H9 (cell line): ENCODE measurements around the gene PLK1. TPM values are rescaled to one million over a fixed set of nuclear protein-coding genes. Genes with fewer than 3 reads are reported as not detected.

Source experiments
- DNase-seq: peaks from one replicate; pipeline ENCODE4 v3.0.0-alpha.2; 2017
- H2AFZ ChIP-seq: one replicate; pipeline ENCODE4 v1.6.1; 2013; ENCODE audit warnings: mild to moderate bottlenecking, low read length, control low read depth, moderate library complexity
- H2AK5ac ChIP-seq: 2 replicates; pipeline ENCODE4 v1.6.1; 2013; ENCODE audit warnings: low read length, control low read depth, mixed read lengths; ENCODE audit not compliant: insufficient read length
- H2BK120ac ChIP-seq: one replicate; pipeline ENCODE4 v1.6.1; 2013; ENCODE audit warnings: low read depth, mild to moderate bottlenecking, low read length, control low read depth, inconsistent platforms; ENCODE audit not compliant: poor library complexity, severe bottlenecking
- H2BK12ac ChIP-seq: 2 replicates; pipeline ENCODE4 v1.6.1; 2013; ENCODE audit warnings: low read length, control low read depth, mixed read lengths, low read depth; ENCODE audit not compliant: insufficient read length
- H2BK15ac ChIP-seq: 2 replicates; pipeline ENCODE4 v1.6.1; 2013; ENCODE audit warnings: low read depth, low read length, control low read depth
- H2BK20ac ChIP-seq: one replicate; pipeline ENCODE4 v1.6.1; 2013; ENCODE audit warnings: low read depth, mild to moderate bottlenecking, low read length, control low read depth, inconsistent platforms; ENCODE audit not compliant: poor library complexity, severe bottlenecking
- H2BK5ac ChIP-seq: 2 replicates; pipeline ENCODE4 v1.6.1; 2013; ENCODE audit warnings: low read length, control low read depth, mixed read lengths; ENCODE audit not compliant: insufficient read length
- H3K14ac ChIP-seq: 2 replicates; pipeline ENCODE4 v1.6.1; 2013; ENCODE audit warnings: low read length, control low read depth; ENCODE audit not compliant: insufficient read depth
- H3K18ac ChIP-seq: 2 replicates; pipeline ENCODE4 v1.6.1; 2013; ENCODE audit warnings: low read depth, mild to moderate bottlenecking, mixed read lengths, low read length, control low read depth; ENCODE audit not compliant: insufficient read length
- H3K23ac ChIP-seq: 2 replicates; pipeline ENCODE4 v1.6.1; 2013; ENCODE audit warnings: low read length, control low read depth, mixed read lengths, low read depth; ENCODE audit not compliant: insufficient read length
- H3K23me2 ChIP-seq: 2 replicates; pipeline ENCODE4 v1.6.1; 2013; ENCODE audit warnings: low read depth, mild to moderate bottlenecking, mixed read lengths, low read length, control low read depth; ENCODE audit not compliant: insufficient read length, poor library complexity, severe bottlenecking
- H3K27ac ChIP-seq: 2 replicates; pipeline ENCODE4 v1.5.1; 2013; ENCODE audit warnings: low read length, control low read depth, mixed read lengths, low read depth; ENCODE audit not compliant: insufficient read length
- H3K27me3 ChIP-seq: 2 replicates; pipeline ENCODE4 v1.6.1; 2013; ENCODE audit warnings: low read length, control low read depth, inconsistent platforms; ENCODE audit not compliant: insufficient read depth
- H3K4ac ChIP-seq: 2 replicates; pipeline ENCODE4 v1.6.1; 2013; ENCODE audit warnings: low read depth, mild to moderate bottlenecking, control low read depth, inconsistent platforms, low read length, moderate library complexity
- H3K4me1 ChIP-seq: 2 replicates; pipeline ENCODE4 v1.6.1; 2013; ENCODE audit warnings: low read length, control low read depth, inconsistent platforms; ENCODE audit not compliant: insufficient read depth
- H3K4me2 ChIP-seq: 2 replicates; pipeline ENCODE4 v1.6.1; 2013; ENCODE audit warnings: low read length, control low read depth, mixed read lengths; ENCODE audit not compliant: insufficient read length, insufficient read depth
- H3K56ac ChIP-seq: 2 replicates; pipeline ENCODE4 v1.6.1; 2013; ENCODE audit warnings: low read depth, mild to moderate bottlenecking, mixed read lengths, low read length, control low read depth; ENCODE audit not compliant: insufficient read length
- H3K79me1 ChIP-seq: 2 replicates; pipeline ENCODE4 v1.6.1; 2013; ENCODE audit warnings: low read depth, mild to moderate bottlenecking, moderate library complexity, low read length, control low read depth, inconsistent platforms; ENCODE audit not compliant: insufficient read depth, poor library complexity, severe bottlenecking
- H3K79me2 ChIP-seq: 2 replicates; pipeline ENCODE4 v1.6.1; 2013; ENCODE audit warnings: low read length, control low read depth, inconsistent platforms; ENCODE audit not compliant: insufficient read depth
- H3K9ac ChIP-seq: 2 replicates; pipeline ENCODE4 v1.6.1; 2013; ENCODE audit warnings: low read length, control low read depth, mixed read lengths; ENCODE audit not compliant: insufficient read length; ENCODE audit errors: extremely low read depth
- H3K9me3 ChIP-seq: one replicate; pipeline ENCODE4 v1.6.1; 2013; ENCODE audit warnings: low read depth, low read length, inconsistent platforms; ENCODE audit not compliant: control insufficient read depth
- H3T11ph ChIP-seq: one replicate; pipeline ENCODE4 v1.6.1; 2013; ENCODE audit warnings: mild to moderate bottlenecking, low read length, control low read depth, inconsistent platforms
- H4K20me1 ChIP-seq: one replicate; pipeline ENCODE4 v1.6.1; 2013; ENCODE audit not compliant: control insufficient read depth, insufficient read length, insufficient read depth
- H4K5ac ChIP-seq: 2 replicates; pipeline ENCODE4 v1.6.1; 2013; ENCODE audit warnings: low read depth, mild to moderate bottlenecking, mixed read lengths, low read length, control low read depth; ENCODE audit not compliant: insufficient read length
- H4K8ac ChIP-seq: replicated peaks from 2 replicates; pipeline ENCODE4 v1.6.1; 2013; ENCODE audit warnings: low read length, control low read depth, mixed read lengths, low read depth; ENCODE audit not compliant: insufficient read length
- H4K91ac ChIP-seq: 2 replicates; pipeline ENCODE4 v1.6.1; 2013; ENCODE audit warnings: low read depth, mild to moderate bottlenecking, moderate library complexity, mixed read lengths, low read length, control low read depth; ENCODE audit not compliant: insufficient read length
- H3K27ac Mint-ChIP-seq, 3 experiments: 2 replicates in 2 of 3; 3 replicates in 1 of 3; pipeline ENCODE4 v1.8.0; 2020 to 2021; ENCODE audit warnings: mixed read lengths in 3 of 3, mild to moderate bottlenecking in 1 of 3, moderate library complexity in 1 of 3
- H3K27me3 Mint-ChIP-seq: 2 replicates; pipeline ENCODE4 v1.8.0; 2021; ENCODE audit warnings: low read depth, mild to moderate bottlenecking, moderate library complexity, mixed read lengths
- H3K36me3 Mint-ChIP-seq, 3 experiments: 2 replicates in 2 of 3; 3 replicates in 1 of 3; pipeline ENCODE4 v1.8.0; 2020 to 2021; ENCODE audit warnings: low read depth in 3 of 3, mixed read lengths in 3 of 3; ENCODE audit not compliant: insufficient read depth in 1 of 3
- H3K4me1 Mint-ChIP-seq, 2 experiments: 2 replicates each; pipeline ENCODE4 v1.8.0; 2020; ENCODE audit warnings: mixed read lengths in 2 of 2
- H3K4me3 Mint-ChIP-seq, 2 experiments: 2 replicates in 1 of 2; 3 replicates in 1 of 2; pipeline ENCODE4 v1.8.0; 2020 to 2021; ENCODE audit warnings: mild to moderate bottlenecking in 2 of 2, mixed read lengths in 2 of 2, moderate library complexity in 1 of 2
- H3K9me3 Mint-ChIP-seq, 2 experiments: 2 replicates in 1 of 2; 3 replicates in 1 of 2; pipeline ENCODE4 v1.8.0; 2020; ENCODE audit warnings: mild to moderate bottlenecking in 2 of 2, mixed read lengths in 2 of 2, moderate library complexity in 1 of 2
- CTCF ChIP-seq: fragments of 200-600 bp; sonication (generic); conservative IDR thresholded peaks from 3 replicates; pipeline ENCODE4 v1.8.0; 2021; ENCODE audit warnings: antibody characterized with exemption, mild to moderate bottlenecking
- WGBS: extraction: QIAGEN DNeasy Blood & Tissue Kit; methylation state at CpG from one replicate; pipeline ENCODE4 v1.1.7; 2013; ENCODE audit warnings: missing lambda C conversion rate, low lambda C conversion rate, mixed read lengths; ENCODE audit not compliant: insufficient read length; ENCODE audit errors: extremely low coverage; 5-methylcytosine and 5-hydroxymethylcytosine counted together
- total RNA-seq: library from RNA; stranded (reverse); gene quantifications from 2 replicates; pipeline ENCODE4 v1.2.1, GENCODE V29; 2021

Gene PLK1
- total RNA-seq, 1 experiment from 2014 or later = 140 TPM

DNA sequence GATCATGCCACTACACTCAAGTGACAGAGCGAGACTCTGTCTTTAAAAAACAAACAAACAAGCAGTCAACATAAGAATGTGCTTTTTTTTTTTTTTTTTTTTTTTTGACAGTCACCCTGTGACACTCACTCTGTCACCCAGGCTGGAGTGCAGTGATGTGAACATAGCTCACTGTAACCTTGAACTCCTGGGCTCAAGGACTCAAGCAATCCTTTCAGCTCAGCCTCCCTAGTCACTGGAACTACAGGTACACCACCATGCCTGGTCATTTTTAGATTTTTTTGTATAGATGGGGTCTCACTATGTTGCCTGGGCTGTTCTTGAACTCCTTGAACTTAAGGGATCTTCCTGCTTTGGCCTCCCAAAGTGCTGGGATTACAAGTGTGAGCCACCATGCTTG is 60.8 kb downstream of the PLK1 start:
- no peak overlapping the region for H3K4me2 ChIP-seq
- no peak for DNase-seq
- H3K4me1 ChIP-seq = no peaks in the 10 kb centered on the region; the same call in 1 of the 2 replicates
- no peak overlapping the region for H3K56ac ChIP-seq
- H3K79me2 ChIP-seq = no peaks in the 10 kb centered on the region
- no peak overlapping the region for H3K4me3 Mint-ChIP-seq
- no peak overlapping the region for H2AK5ac ChIP-seq
- H3K79me1 ChIP-seq = no peaks in the 10 kb centered on the region
- no peak overlapping the region for H2AFZ ChIP-seq
- no peak overlapping the region for H3K27ac ChIP-seq
- peaks cover 10% of the 10 kb centered on the region for H3K27me3 Mint-ChIP-seq
- no peak overlapping the region for H3T11ph ChIP-seq
- H3K27ac Mint-ChIP-seq = no peak overlapping the region
- H3K4ac ChIP-seq = no peak overlapping the region
- H2BK12ac ChIP-seq = no peak overlapping the region
- no peak overlapping the region for H2BK20ac ChIP-seq
- no peak for TF ChIP-seq CTCF
- no peak overlapping the region for H2BK5ac ChIP-seq
- no peaks in the 10 kb centered on the region for H3K27me3 ChIP-seq
- no peak overlapping the region for H4K5ac ChIP-seq
- H2BK15ac ChIP-seq = no peak overlapping the region
- H3K23ac ChIP-seq = no peak overlapping the region
- H3K9me3 Mint-ChIP-seq = no peaks in the 10 kb centered on the region
- no peak overlapping the region for H4K8ac ChIP-seq
- H3K9ac ChIP-seq = no peak overlapping the region
- no peak overlapping the region for H3K14ac ChIP-seq
- H3K9me3 ChIP-seq = no peaks in the 10 kb centered on the region
- H3K23me2 ChIP-seq = no peaks in the 10 kb centered on the region
- no peak overlapping the region for H4K91ac ChIP-seq
- H2BK120ac ChIP-seq = no peak overlapping the region
- peaks cover 5 to 9% of the 10 kb centered on the region in 2 experiments; a peak in 2 of 4 replicates for H3K4me1 Mint-ChIP-seq
- no peaks in the 10 kb centered on the region for H4K20me1 ChIP-seq
- no peak overlapping the region for H3K18ac ChIP-seq
- no CpG with 5 or more reads among the region's 1 CpG for WGBS
- H3K36me3 Mint-ChIP-seq = no peaks in the 10 kb centered on the region

Other genes starting within 250 kb of the PLK1 start
- 17.5 and 17.9 TPM in 2 replicates for gene COG7, start 225.7 kb upstream of the PLK1 start, total RNA-seq
- 143 TPM in 2 replicates for gene GGA2, start 168.4 kb upstream of the PLK1 start, total RNA-seq
- 50.1 and 51.9 TPM in 2 replicates for gene EARS2, start 121.5 kb upstream of the PLK1 start, total RNA-seq
- 107 and 112 TPM in 2 replicates for gene UBFD1, start 121.2 kb upstream of the PLK1 start, total RNA-seq
- 183 and 192 TPM in 2 replicates for gene NDUFAB1, start 82.6 kb upstream of the PLK1 start, total RNA-seq
- gene PALB2, start 37.6 kb upstream of the PLK1 start, total RNA-seq = 37.7 and 40.3 TPM in 2 replicates
- 114 and 115 TPM in 2 replicates for gene DCTN5, start 37.4 kb upstream of the PLK1 start, total RNA-seq
- gene ERN2, start 34.3 kb downstream of the PLK1 start, total RNA-seq = 1.2 and 2.1 TPM in 2 replicates
- gene CHP2, start 76.1 kb downstream of the PLK1 start, total RNA-seq = 1.1 and 1.4 TPM in 2 replicates
- 7.0 and 7.7 TPM in 2 replicates for gene PRKCB, start 157.1 kb downstream of the PLK1 start, total RNA-seq